Mucosa of stomach (tissue), 1 donor: Measurements from ENCODE around the gene EGFLAM.

Source experiments
- H3K27me3 ChIP-seq: one replicate; pipeline ENCODE4 v1.7.0; 2013; ENCODE audit warnings: mild to moderate bottlenecking, low read length; ENCODE audit not compliant: control insufficient read depth, insufficient read depth
- H3K36me3 ChIP-seq: one replicate; pipeline ENCODE4 v1.7.0; 2013; ENCODE audit warnings: low read length; ENCODE audit not compliant: control insufficient read depth, insufficient read depth
- H3K4me1 ChIP-seq: one replicate; pipeline ENCODE4 v1.7.0; 2013; ENCODE audit warnings: mild to moderate bottlenecking, low read length; ENCODE audit not compliant: control insufficient read depth, insufficient read depth
- H3K4me3 ChIP-seq: one replicate; pipeline ENCODE4 v1.7.0; 2013; ENCODE audit warnings: low read length
- H3K9ac ChIP-seq: one replicate; pipeline ENCODE4 v1.7.0; 2013; ENCODE audit warnings: mild to moderate bottlenecking, low read length, moderate library complexity
- H3K9me3 ChIP-seq: one replicate; pipeline ENCODE4 v1.7.0; 2013; ENCODE audit warnings: mild to moderate bottlenecking, low read length, moderate library complexity; ENCODE audit not compliant: control insufficient read depth
- donor health status: Pancreatic carcinoma.

The EGFLAM gene

GRCh38 chr5:38258319-38259061 is at the start of gene EGFLAM:
Gene EGFLAM, plus strand, starts transcription at chr5:38258559. Its CDS starts 196 bp downstream, at chr5:38258755.
- Histone ChIP-seq H3K36me3 (no peaks in the 10 kb centered on the region), H3K9ac (no peak within 1 kb of the TSS), H3K4me3 (no peak within 1 kb of the TSS), H3K27me3 (peaks cover 42% of the 10 kb centered on the region), H3K4me1 (peaks cover 6% of the 10 kb centered on the region), H3K9me3 (no peaks in the 10 kb centered on the region)

GRCh38 chr5:38208782-38209378 is 49.5 kb upstream of the EGFLAM start:
- Histone ChIP-seq H3K9ac (no peak overlapping the region), H3K27me3 (no peaks in the 10 kb centered on the region), H3K4me1 (no peaks in the 10 kb centered on the region), H3K9me3 (no peaks in the 10 kb centered on the region), H3K4me3 (no peak overlapping the region), H3K36me3 (no peaks in the 10 kb centered on the region)

GRCh38 chr5:38210676-38211353 is 47.5 kb upstream of the EGFLAM start:
- Histone ChIP-seq H3K36me3 (no peaks in the 10 kb centered on the region), H3K27me3 (no peaks in the 10 kb centered on the region), H3K9me3 (no peaks in the 10 kb centered on the region), H3K4me3 (no peak overlapping the region), H3K9ac (no peak overlapping the region), H3K4me1 (no peaks in the 10 kb centered on the region)

GRCh38 chr5:38211354-38211710 is 47.0 kb upstream of the EGFLAM start:
- Histone ChIP-seq H3K4me1 (no peaks in the 10 kb centered on the region), H3K27me3 (no peaks in the 10 kb centered on the region), H3K9ac (no peak overlapping the region), H3K4me3 (no peak overlapping the region), H3K36me3 (no peaks in the 10 kb centered on the region), H3K9me3 (no peaks in the 10 kb centered on the region)

- Histone ChIP-seq H3K9ac (no peak overlapping the region), H3K4me1 (no peaks in the 10 kb centered on the region), H3K36me3 (no peaks in the 10 kb centered on the region), H3K9me3 (no peaks in the 10 kb centered on the region), H3K4me3 (no peak overlapping the region), H3K27me3 (no peaks in the 10 kb centered on the region)
Observed at GRCh38 chr5:38212307-38212706, 46.1 kb upstream of the EGFLAM start.

- Histone ChIP-seq H3K36me3 (no peaks in the 10 kb centered on the region), H3K4me3 (no peak overlapping the region), H3K4me1 (no peaks in the 10 kb centered on the region), H3K9ac (no peak overlapping the region), H3K9me3 (no peaks in the 10 kb centered on the region), H3K27me3 (no peaks in the 10 kb centered on the region)
Observed at GRCh38 chr5:38226091-38226490, 32.3 kb upstream of the EGFLAM start.

- Histone ChIP-seq H3K36me3 (no peaks in the 10 kb centered on the region), H3K9me3 (no peaks in the 10 kb centered on the region), H3K4me3 (no peak overlapping the region), H3K27me3 (no peaks in the 10 kb centered on the region), H3K4me1 (no peaks in the 10 kb centered on the region), H3K9ac (no peak overlapping the region)
Observed at GRCh38 chr5:38228914-38229313, 29.4 kb upstream of the EGFLAM start.

GRCh38 chr5:38234737-38235136 is 23.6 kb upstream of the EGFLAM start:
- H3K27me3 ChIP-seq: no peaks in the 10 kb centered on the region
- no peak overlapping the region for H3K9ac ChIP-seq
- H3K9me3 ChIP-seq: no peaks in the 10 kb centered on the region
- no peaks in the 10 kb centered on the region for H3K4me1 ChIP-seq
- no peaks in the 10 kb centered on the region for H3K36me3 ChIP-seq
- H3K4me3 ChIP-seq: no peak overlapping the region

GRCh38 chr5:38237681-38238080 is 20.7 kb upstream of the EGFLAM start:
- Histone ChIP-seq H3K36me3 (no peaks in the 10 kb centered on the region), H3K4me3 (no peak overlapping the region), H3K27me3 (no peaks in the 10 kb centered on the region), H3K9ac (no peak overlapping the region), H3K4me1 (no peaks in the 10 kb centered on the region), H3K9me3 (no peaks in the 10 kb centered on the region)

GRCh38 chr5:38240212-38240611 is 18.1 kb upstream of the EGFLAM start:
- no peaks in the 10 kb centered on the region for H3K4me1 ChIP-seq
- no peak overlapping the region for H3K9ac ChIP-seq
- no peaks in the 10 kb centered on the region for H3K36me3 ChIP-seq
- H3K4me3 ChIP-seq: no peak overlapping the region
- no peaks in the 10 kb centered on the region for H3K27me3 ChIP-seq
- H3K9me3 ChIP-seq: no peaks in the 10 kb centered on the region

- H3K4me3 ChIP-seq: no peak overlapping the region
- H3K36me3 ChIP-seq: no peaks in the 10 kb centered on the region
- no peaks in the 10 kb centered on the region for H3K9me3 ChIP-seq
Observed at GRCh38 chr5:38241655-38242054, 16.7 kb upstream of the EGFLAM start.

GRCh38 chr5:38245307-38245706 is 13.1 kb upstream of the EGFLAM start:
- H3K4me3 ChIP-seq: no peak overlapping the region
- no peaks in the 10 kb centered on the region for H3K9me3 ChIP-seq
- H3K27me3 ChIP-seq: no peaks in the 10 kb centered on the region
- no peaks in the 10 kb centered on the region for H3K36me3 ChIP-seq
- no peak overlapping the region for H3K9ac ChIP-seq
- H3K4me1 ChIP-seq: no peaks in the 10 kb centered on the region

More at GRCh38 chr5:38241655-38242054, 16.7 kb upstream of the EGFLAM start:
- Histone ChIP-seq H3K27me3 (no peaks in the 10 kb centered on the region), H3K9ac (no peak overlapping the region), H3K4me1 (no peaks in the 10 kb centered on the region)
